ENCODE measurements around the gene TMEM260.

Gene TMEM260

GRCh38 chr14:56632195-56632594 is 52.6 kb downstream of the TMEM260 start:
- TF ChIP-seq CREB1 (IDR thresholded peaks at IDR 0.05; ENCODE audit: low read depth) = no peak
- TF ChIP-seq REST (IDR thresholded peaks at IDR 0.05; ENCODE audit: low read depth) = no peak
- no peak for TF ChIP-seq RAD21 (IDR thresholded peaks at IDR 0.05; ENCODE audit: low read depth)
- no peak for TF ChIP-seq YY1 (IDR thresholded peaks at IDR 0.05; ENCODE audit: low read depth)

DNA sequence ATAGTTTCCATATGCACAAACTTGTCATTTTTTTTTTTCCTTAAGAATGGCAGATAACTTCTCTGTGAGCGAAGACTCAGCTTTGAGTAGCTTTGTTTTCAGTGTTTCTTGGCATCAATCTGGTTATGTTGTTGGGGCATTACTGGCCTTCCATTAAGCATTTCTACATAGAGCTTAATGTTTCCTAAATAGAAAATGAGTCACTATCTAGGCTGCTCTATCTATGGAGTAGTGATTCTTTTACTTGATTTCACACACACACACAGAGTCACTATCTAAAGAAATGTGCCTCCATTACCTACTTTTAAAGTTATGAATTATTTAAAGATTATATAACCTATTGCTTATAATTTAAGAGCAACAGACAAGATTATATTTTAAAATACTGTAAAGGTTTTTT is 53.9 kb downstream of the TMEM260 start:
- TF ChIP-seq, protein P1, sequence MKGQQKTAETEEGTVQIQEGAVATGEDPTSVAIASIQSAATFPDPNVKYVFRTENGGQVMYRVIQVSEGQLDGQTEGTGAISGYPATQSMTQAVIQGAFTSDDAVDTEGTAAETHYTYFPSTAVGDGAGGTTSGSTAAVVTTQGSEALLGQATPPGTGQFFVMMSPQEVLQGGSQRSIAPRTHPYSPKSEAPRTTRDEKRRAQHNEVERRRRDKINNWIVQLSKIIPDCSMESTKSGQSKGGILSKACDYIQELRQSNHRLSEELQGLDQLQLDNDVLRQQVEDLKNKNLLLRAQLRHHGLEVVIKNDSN (IDR thresholded peaks at IDR 0.05) = no peak
- TF ChIP-seq TCF12 (IDR thresholded peaks at IDR 0.05; ENCODE audit: low read depth) = no peak
- no peak for TF ChIP-seq REST (IDR thresholded peaks at IDR 0.05; ENCODE audit: low read depth)
- TF ChIP-seq CEBPB (IDR thresholded peaks at IDR 0.05) = no peak
- no peak for TF ChIP-seq CREB1 (IDR thresholded peaks at IDR 0.05; ENCODE audit: low read depth)
- TF ChIP-seq TEAD4 (IDR thresholded peaks at IDR 0.05) = no peak
- TF ChIP-seq EGR1 (IDR thresholded peaks at IDR 0.05) = no peak
- TF ChIP-seq RAD21 (IDR thresholded peaks at IDR 0.05; ENCODE audit: low read depth) = no peak
- no peak for TF ChIP-seq MAX (IDR thresholded peaks at IDR 0.05)
- TF ChIP-seq NFIC (IDR thresholded peaks at IDR 0.05) = no peak
- no peak for TF ChIP-seq EP300 (IDR thresholded peaks at IDR 0.05; ENCODE audit: borderline replicate concordance)
- no peak for TF ChIP-seq FOXM1 (IDR thresholded peaks at IDR 0.05; ENCODE audit: borderline replicate concordance, low read depth)
- TF ChIP-seq YY1 (IDR thresholded peaks at IDR 0.05; ENCODE audit: low read depth) = no peak
- TF ChIP-seq TAF1 (IDR thresholded peaks at IDR 0.05; ENCODE audit: low read depth) = no peak
- no peak for TF ChIP-seq ZBTB7A (IDR thresholded peaks at IDR 0.05; ENCODE audit: low read depth)

- TF ChIP-seq MAX (IDR thresholded peaks at IDR 0.05) (no peak), TEAD4 (IDR thresholded peaks at IDR 0.05) (no peak), ZBTB7A (IDR thresholded peaks at IDR 0.05; ENCODE audit: low read depth) (no peak), EP300 (IDR thresholded peaks at IDR 0.05; ENCODE audit: borderline replicate concordance) (no peak), YY1 (IDR thresholded peaks at IDR 0.05; ENCODE audit: low read depth) (no peak), FOXM1 (IDR thresholded peaks at IDR 0.05; ENCODE audit: borderline replicate concordance, low read depth) (no peak), CREB1 (IDR thresholded peaks at IDR 0.05; ENCODE audit: low read depth) (no peak), EGR1 (IDR thresholded peaks at IDR 0.05) (no peak), TCF12 (IDR thresholded peaks at IDR 0.05; ENCODE audit: low read depth) (no peak), NFIC (IDR thresholded peaks at IDR 0.05) (no peak), TAF1 (IDR thresholded peaks at IDR 0.05; ENCODE audit: low read depth) (no peak), REST (IDR thresholded peaks at IDR 0.05; ENCODE audit: low read depth) (no peak), CEBPB (IDR thresholded peaks at IDR 0.05) (no peak), RAD21 (IDR thresholded peaks at IDR 0.05; ENCODE audit: low read depth) (no peak)
- TF ChIP-seq, protein P1 (IDR thresholded peaks at IDR 0.05) = no peak
Measured at GRCh38 chr14:56635041-56635440, 55.4 kb downstream of the TMEM260 start.

GRCh38 chr14:56647493-56647892 is 67.9 kb downstream of the TMEM260 start:
- TF ChIP-seq CREB1 (IDR thresholded peaks at IDR 0.05; ENCODE audit: low read depth) = no peak
- TF ChIP-seq RAD21 (IDR thresholded peaks at IDR 0.05; ENCODE audit: low read depth) = no peak
- TF ChIP-seq TEAD4 (IDR thresholded peaks at IDR 0.05) = no peak
- no peak for TF ChIP-seq NFIC (IDR thresholded peaks at IDR 0.05)
- TF ChIP-seq YY1 (IDR thresholded peaks at IDR 0.05; ENCODE audit: low read depth) = no peak
- TF ChIP-seq ZBTB7A (IDR thresholded peaks at IDR 0.05; ENCODE audit: low read depth) = no peak
- TF ChIP-seq TCF12 (IDR thresholded peaks at IDR 0.05; ENCODE audit: low read depth) = no peak

Data from Ishikawa (cell line).